ENCODE data around the gene MEGF11.

GRCh38 chr15:66241908-66242285 is 11.7 kb downstream of the MEGF11 start:
- TF ChIP-seq SP1 (IDR thresholded peaks at IDR 0.05): no peak
- TF ChIP-seq LEF1 (IDR thresholded peaks at IDR 0.05; ENCODE audit: borderline replicate concordance): no peak
- no peak for TF ChIP-seq TARDBP (IDR thresholded peaks at IDR 0.05)
- no peak for TF ChIP-seq FOXM1 (IDR thresholded peaks at IDR 0.05; ENCODE audit: borderline replicate concordance)
- TF ChIP-seq ARNT (IDR thresholded peaks at IDR 0.05): no peak
- no peak for TF ChIP-seq FOXA1 (IDR thresholded peaks at IDR 0.05)
- no peak for TF ChIP-seq ELF4 (IDR thresholded peaks at IDR 0.05)
- no peak for TF ChIP-seq NFRKB (IDR thresholded peaks at IDR 0.05)
- TF ChIP-seq HDGF (IDR thresholded peaks at IDR 0.05; ENCODE audit: borderline replicate concordance): no peak
- no peak for TF ChIP-seq PKNOX1 (IDR thresholded peaks at IDR 0.05)
- TF ChIP-seq L3MBTL2 (conservative IDR thresholded peaks at IDR 0.05): no peak
- TF ChIP-seq ZNF384 (IDR thresholded peaks at IDR 0.05): no peak
- no peak for TF ChIP-seq SUZ12 (IDR thresholded peaks at IDR 0.05)
